Measurements from ENCODE around the gene SH3BP5.

The SH3BP5 gene

GRCh38 chr3:15205934-15206661 lies 126.3 kb downstream of the SH3BP5 start, which contains the start of gene CAPN7:
TSS of gene CAPN7 (plus strand) at chr3:15206246. CDS start at chr3:15206496, 250 bp downstream.
- DNase-seq (ENCODE audit: low spot score) = peak; percentile 94

GRCh38 chr3:15205482-15205933 lies 126.9 kb downstream of the SH3BP5 start:
- DNase-seq (ENCODE audit: low spot score) = no peak
